ENCODE data around the gene CHRNA3.

The CHRNA3 gene

DNA sequence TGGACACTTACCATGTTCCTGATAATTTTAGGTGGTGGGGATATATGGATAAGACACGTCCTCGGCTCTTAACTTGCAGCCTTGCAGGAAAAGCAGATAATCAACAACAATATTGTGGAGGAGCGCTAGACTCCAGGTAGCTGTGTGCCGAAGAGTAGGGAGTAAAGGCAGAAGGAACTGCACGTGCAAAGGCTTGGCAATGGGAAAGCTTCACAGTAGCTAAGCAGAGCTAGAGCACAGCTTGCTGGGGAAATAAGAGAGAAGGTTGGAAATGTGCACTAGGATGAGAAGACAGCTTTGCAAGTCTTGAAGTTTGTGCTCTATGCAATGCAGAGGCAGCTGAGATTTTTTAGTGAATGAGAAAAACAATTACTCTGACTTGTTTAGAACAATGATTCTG lies 68.2 kb downstream of the CHRNA3 start:
- Histone ChIP-seq H3K27ac (ENCODE audit: low read depth, low read length) (no peak overlapping the region), H3K36me3 (ENCODE audit: control insufficient read depth, insufficient read depth, low read length) (peaks cover 37% of the 10 kb centered on the region), H3K4me3 (ENCODE audit: low read depth, low read length) (no peak overlapping the region), H3K9me3 (ENCODE audit: control insufficient read depth, insufficient read depth, low read depth, low read length) (no peaks in the 10 kb centered on the region), H3K9ac (ENCODE audit: low read length) (no peak overlapping the region), H3K27me3 (ENCODE audit: control insufficient read depth, insufficient read depth, low read length) (no peaks in the 10 kb centered on the region), H3K4me1 (ENCODE audit: control insufficient read depth, insufficient read depth, low read length) (no peaks in the 10 kb centered on the region)

DNA sequence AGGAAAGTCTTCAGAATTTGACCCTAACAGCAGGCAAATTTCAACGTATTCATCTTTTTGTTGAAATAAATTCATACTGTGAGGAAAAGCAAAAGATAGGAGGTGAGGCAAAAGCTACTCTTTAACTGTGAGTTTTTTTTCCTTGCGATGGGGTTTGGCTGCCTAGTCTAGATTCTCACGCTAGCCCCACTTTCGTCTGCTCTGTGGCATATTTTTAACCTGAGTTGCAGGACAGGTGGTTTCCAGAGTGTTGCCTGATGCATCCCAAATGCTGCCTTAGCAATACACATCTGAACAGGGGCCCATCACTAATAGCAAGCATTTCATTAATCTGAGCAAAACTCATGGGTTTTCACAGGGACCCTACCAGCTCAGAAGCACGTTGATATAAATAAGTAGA lies 68.9 kb downstream of the CHRNA3 start:
- peaks cover 44% of the 10 kb centered on the region for H3K36me3 ChIP-seq (ENCODE audit: control insufficient read depth, insufficient read depth, low read length)
- no peaks in the 10 kb centered on the region for H3K9me3 ChIP-seq (ENCODE audit: control insufficient read depth, insufficient read depth, low read depth, low read length)
- H3K4me1 ChIP-seq (ENCODE audit: control insufficient read depth, insufficient read depth, low read length) = no peaks in the 10 kb centered on the region
- no peak overlapping the region for H3K27ac ChIP-seq (ENCODE audit: low read depth, low read length)
- no peak overlapping the region for H3K9ac ChIP-seq (ENCODE audit: low read length)
- no peaks in the 10 kb centered on the region for H3K27me3 ChIP-seq (ENCODE audit: control insufficient read depth, insufficient read depth, low read length)
- no peak overlapping the region for H3K4me3 ChIP-seq (ENCODE audit: low read depth, low read length)

DNA sequence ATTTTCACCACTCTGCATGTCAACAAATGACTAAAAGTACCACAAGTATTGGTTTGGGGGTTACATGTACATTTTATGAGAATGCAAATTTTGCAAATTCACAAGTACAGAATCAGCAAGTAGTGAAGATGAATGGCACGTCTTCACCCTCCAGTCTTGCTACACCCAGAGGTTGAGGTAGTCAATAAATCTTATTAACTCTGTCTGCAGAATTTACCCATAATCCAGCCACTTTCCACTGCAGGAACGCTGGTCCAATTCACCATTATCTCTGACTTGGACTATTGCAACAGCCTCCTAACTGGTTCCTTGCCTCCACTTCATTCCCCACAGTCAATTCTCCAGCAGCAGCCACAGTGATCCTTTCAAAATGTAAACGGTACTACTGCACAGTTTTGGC lies 70.0 kb downstream of the CHRNA3 start:
- H3K36me3 ChIP-seq (ENCODE audit: control insufficient read depth, insufficient read depth, low read length) = peaks cover 55% of the 10 kb centered on the region
- H3K4me1 ChIP-seq (ENCODE audit: control insufficient read depth, insufficient read depth, low read length) = no peaks in the 10 kb centered on the region
- H3K27ac ChIP-seq (ENCODE audit: low read depth, low read length) = no peak overlapping the region
- H3K9me3 ChIP-seq (ENCODE audit: control insufficient read depth, insufficient read depth, low read depth, low read length) = no peaks in the 10 kb centered on the region
- no peaks in the 10 kb centered on the region for H3K27me3 ChIP-seq (ENCODE audit: control insufficient read depth, insufficient read depth, low read length)
- H3K4me3 ChIP-seq (ENCODE audit: low read depth, low read length) = no peak overlapping the region
- H3K9ac ChIP-seq (ENCODE audit: low read length) = no peak overlapping the region

DNA sequence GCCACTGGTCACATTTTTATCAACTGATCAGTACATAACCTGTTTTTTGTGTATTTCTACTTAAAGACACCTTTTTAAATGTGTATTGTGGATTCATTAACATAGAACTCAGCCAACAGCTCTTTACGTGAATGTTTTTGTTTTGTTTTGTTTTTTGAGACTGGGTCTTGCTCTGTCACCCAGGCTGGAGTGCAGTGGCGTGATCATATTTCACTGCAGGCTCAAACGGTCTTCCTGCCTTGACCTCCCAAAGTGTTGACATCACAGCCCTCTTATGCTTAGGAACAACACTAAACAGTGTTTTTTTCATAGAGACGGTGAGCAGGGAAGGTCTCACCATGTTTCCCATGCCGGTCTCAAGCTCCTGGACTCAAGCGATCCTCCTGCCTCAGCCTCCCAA lies 70.6 kb downstream of the CHRNA3 start:
- no peak overlapping the region for H3K9ac ChIP-seq (ENCODE audit: low read length)
- no peaks in the 10 kb centered on the region for H3K4me1 ChIP-seq (ENCODE audit: control insufficient read depth, insufficient read depth, low read length)
- no peak overlapping the region for H3K4me3 ChIP-seq (ENCODE audit: low read depth, low read length)
- no peaks in the 10 kb centered on the region for H3K9me3 ChIP-seq (ENCODE audit: control insufficient read depth, insufficient read depth, low read depth, low read length)
- peaks cover 61% of the 10 kb centered on the region for H3K36me3 ChIP-seq (ENCODE audit: control insufficient read depth, insufficient read depth, low read length)
- no peak overlapping the region for H3K27ac ChIP-seq (ENCODE audit: low read depth, low read length)
- H3K27me3 ChIP-seq (ENCODE audit: control insufficient read depth, insufficient read depth, low read length) = no peaks in the 10 kb centered on the region

Data from HUES6 (cell line).